Ascending aorta (tissue), 2 donors: Measurements from ENCODE around the gene FIZ1. TPM values are rescaled to one million over a fixed set of nuclear protein-coding genes. Genes with fewer than 3 reads are reported as not detected.

Source experiments
- DNase-seq, 2 donors: peaks; one replicate each; pipeline ENCODE4 v3.0.0-alpha.2; 2019; ENCODE audit warnings: low spot score in 2 of 2
- H3K27ac ChIP-seq, 2 donors: fragments of 200-600 bp; sonication (generic); one replicate each; pipeline ENCODE4 v1.5.1; 2016 to 2017; ENCODE audit warnings: mild to moderate bottlenecking in 1 of 2
- H3K27me3 ChIP-seq: fragments of 200-600 bp; sonication (generic); one replicate; pipeline ENCODE4 v1.5.1; 2017
- H3K36me3 ChIP-seq, 2 donors: fragments of 200-600 bp; sonication (generic); one replicate each; pipeline ENCODE4 v1.5.1; 2016
- H3K4me1 ChIP-seq, 2 donors: fragments of 200-600 bp; sonication (generic); one replicate each; pipeline ENCODE4 v1.5.1; 2016 to 2017; ENCODE audit warnings: mild to moderate bottlenecking in 1 of 2
- H3K4me3 ChIP-seq, 2 donors: fragments of 200-600 bp; sonication (generic); one replicate each; pipeline ENCODE4 v1.5.1; 2016 to 2017; ENCODE audit warnings: mild to moderate bottlenecking in 1 of 2
- H3K9me3 ChIP-seq, 2 donors: fragments of 200-600 bp; sonication (generic); one replicate each; pipeline ENCODE4 v1.5.1; 2016
- intact Hi-C: fragments of 100-400 bp; cut with DNase I; formaldehyde crosslinking; loops from one replicate; pipeline ENCODE4 v1.15.1; 2023
- total RNA-seq: library from RNA; depleted of rRNA; stranded (reverse); fragments of >200 nt; gene quantifications from one replicate; pipeline ENCODE4 v1.1.0, GENCODE V29; 2016
- TF ChIP-seq, protein P1 (sequence below), 3 experiments: fragments of 200-600 bp in 2 of 3; fragments of 450-650 bp in 1 of 3; sonication (generic) in 2 of 3; IDR thresholded peaks; one replicate each; pipeline ENCODE4 v1.5.1; 2016 to 2019; ENCODE audit warnings: antibody characterized with exemption in 3 of 3, mild to moderate bottlenecking in 1 of 3, moderate library complexity in 1 of 3

The FIZ1 gene
- total RNA-seq, 1 donor from 2014 or later, result 30.5 TPM

DNA sequence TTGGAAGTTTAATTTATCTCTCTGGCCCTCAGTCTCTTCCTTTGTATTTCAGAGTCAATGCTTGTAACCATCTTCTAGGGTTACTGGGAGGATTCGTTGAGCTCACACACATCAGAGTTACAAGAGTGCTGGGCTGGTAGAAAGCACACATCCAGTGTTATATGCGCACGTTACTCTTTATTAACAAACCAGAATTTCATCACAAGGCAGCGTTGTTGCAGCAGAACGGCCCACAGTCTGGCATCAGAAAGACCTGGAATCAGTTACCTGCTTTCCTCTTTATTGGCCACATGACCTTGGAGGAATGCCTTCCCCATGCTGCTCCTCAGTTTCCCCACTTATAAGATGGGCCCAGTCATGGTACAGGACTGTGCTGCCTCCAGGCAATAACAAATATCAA is 10.0 kb upstream of the FIZ1 start:
- H3K36me3 ChIP-seq, result peaks cover 3 to 18% of the 10 kb centered on the region in 2 donors
- H3K4me1 ChIP-seq, result peaks cover 2 to 12% of the 10 kb centered on the region in 2 donors
- TF ChIP-seq, protein P1, sequence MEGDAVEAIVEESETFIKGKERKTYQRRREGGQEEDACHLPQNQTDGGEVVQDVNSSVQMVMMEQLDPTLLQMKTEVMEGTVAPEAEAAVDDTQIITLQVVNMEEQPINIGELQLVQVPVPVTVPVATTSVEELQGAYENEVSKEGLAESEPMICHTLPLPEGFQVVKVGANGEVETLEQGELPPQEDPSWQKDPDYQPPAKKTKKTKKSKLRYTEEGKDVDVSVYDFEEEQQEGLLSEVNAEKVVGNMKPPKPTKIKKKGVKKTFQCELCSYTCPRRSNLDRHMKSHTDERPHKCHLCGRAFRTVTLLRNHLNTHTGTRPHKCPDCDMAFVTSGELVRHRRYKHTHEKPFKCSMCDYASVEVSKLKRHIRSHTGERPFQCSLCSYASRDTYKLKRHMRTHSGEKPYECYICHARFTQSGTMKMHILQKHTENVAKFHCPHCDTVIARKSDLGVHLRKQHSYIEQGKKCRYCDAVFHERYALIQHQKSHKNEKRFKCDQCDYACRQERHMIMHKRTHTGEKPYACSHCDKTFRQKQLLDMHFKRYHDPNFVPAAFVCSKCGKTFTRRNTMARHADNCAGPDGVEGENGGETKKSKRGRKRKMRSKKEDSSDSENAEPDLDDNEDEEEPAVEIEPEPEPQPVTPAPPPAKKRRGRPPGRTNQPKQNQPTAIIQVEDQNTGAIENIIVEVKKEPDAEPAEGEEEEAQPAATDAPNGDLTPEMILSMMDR (IDR thresholded peaks at IDR 0.05), result no peak
- no peaks in the 10 kb centered on the region for H3K9me3 ChIP-seq
- DNase-seq, result no peak
- no peak overlapping the region for H3K4me3 ChIP-seq
- H3K27me3 ChIP-seq, result no peaks in the 10 kb centered on the region
- no peak overlapping the region for H3K27ac ChIP-seq
- intact Hi-C loops, result loop anchor here (10.0 kb wide), 1 partner anchor 325 kb away; the partner anchor contains the start of genes BRSK1 and HSPBP1

DNA sequence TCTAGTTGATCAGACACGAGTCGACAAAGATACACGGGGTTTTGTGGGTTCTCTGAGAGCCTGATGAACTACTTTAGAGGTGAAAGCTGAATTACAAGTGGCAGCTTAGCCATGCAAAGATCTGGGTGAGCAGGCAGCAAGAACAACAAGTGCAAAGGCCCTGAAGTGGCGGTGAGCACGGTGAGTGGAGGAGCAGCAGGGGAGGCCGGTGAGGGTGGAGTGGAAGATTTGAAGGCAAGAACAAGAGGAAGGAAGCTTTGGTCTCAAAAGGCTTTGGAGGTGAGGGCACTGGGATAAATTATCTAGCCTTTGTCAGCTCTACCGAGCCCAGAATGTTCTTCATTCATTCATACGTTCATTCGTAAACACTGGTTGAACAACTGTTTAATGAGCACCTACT is 7.5 kb upstream of the FIZ1 start:
- H3K27me3 ChIP-seq, result no peaks in the 10 kb centered on the region
- H3K9me3 ChIP-seq, result no peaks in the 10 kb centered on the region
- DNase-seq, result no peak
- TF ChIP-seq, protein P1 (IDR thresholded peaks at IDR 0.05), result no peak
- peaks cover 0 to 17% of the 10 kb centered on the region in 2 donors for H3K36me3 ChIP-seq
- intact Hi-C loops, result loop anchor here (10.0 kb wide), 1 partner anchor 322 kb away; the partner anchor contains the start of genes BRSK1 and HSPBP1
- H3K4me1 ChIP-seq, result peaks cover 3 to 13% of the 10 kb centered on the region in 2 donors
- H3K4me3 ChIP-seq, result peak overlapping the region; percentile 91 to 93
- H3K27ac ChIP-seq, result peak overlapping the region; percentile 92 to 98

DNA sequence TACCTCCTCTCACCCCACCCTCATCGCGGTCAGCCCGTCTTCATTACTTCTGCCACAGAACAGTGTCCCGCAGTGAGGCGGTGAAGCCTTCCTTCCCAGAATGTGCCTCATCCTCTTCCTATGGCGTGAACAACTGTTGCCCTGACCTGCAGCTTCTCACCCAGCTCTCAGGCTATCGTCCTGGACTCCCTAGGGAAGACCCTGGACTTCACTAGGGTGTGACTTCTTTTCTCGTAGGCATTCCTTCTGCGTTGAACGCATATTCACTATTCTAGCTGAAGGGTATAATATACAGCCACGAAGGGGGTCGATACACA is 7.1 kb upstream of the FIZ1 start:
- H3K27ac ChIP-seq, result peak overlapping the region; percentile 92 to 98
- H3K9me3 ChIP-seq, result no peaks in the 10 kb centered on the region
- H3K36me3 ChIP-seq, result peaks cover 0 to 17% of the 10 kb centered on the region in 2 donors
- no peaks in the 10 kb centered on the region for H3K27me3 ChIP-seq
- no peak for DNase-seq
- peaks cover 3 to 13% of the 10 kb centered on the region in 2 donors for H3K4me1 ChIP-seq
- peak overlapping the region; percentile 91 to 93 for H3K4me3 ChIP-seq
- intact Hi-C loops, result loop anchor here (10.0 kb wide), 1 partner anchor 322 kb away; the partner anchor contains the start of genes BRSK1 and HSPBP1
- TF ChIP-seq, protein P1 (IDR thresholded peaks at IDR 0.05), result no peak

DNA sequence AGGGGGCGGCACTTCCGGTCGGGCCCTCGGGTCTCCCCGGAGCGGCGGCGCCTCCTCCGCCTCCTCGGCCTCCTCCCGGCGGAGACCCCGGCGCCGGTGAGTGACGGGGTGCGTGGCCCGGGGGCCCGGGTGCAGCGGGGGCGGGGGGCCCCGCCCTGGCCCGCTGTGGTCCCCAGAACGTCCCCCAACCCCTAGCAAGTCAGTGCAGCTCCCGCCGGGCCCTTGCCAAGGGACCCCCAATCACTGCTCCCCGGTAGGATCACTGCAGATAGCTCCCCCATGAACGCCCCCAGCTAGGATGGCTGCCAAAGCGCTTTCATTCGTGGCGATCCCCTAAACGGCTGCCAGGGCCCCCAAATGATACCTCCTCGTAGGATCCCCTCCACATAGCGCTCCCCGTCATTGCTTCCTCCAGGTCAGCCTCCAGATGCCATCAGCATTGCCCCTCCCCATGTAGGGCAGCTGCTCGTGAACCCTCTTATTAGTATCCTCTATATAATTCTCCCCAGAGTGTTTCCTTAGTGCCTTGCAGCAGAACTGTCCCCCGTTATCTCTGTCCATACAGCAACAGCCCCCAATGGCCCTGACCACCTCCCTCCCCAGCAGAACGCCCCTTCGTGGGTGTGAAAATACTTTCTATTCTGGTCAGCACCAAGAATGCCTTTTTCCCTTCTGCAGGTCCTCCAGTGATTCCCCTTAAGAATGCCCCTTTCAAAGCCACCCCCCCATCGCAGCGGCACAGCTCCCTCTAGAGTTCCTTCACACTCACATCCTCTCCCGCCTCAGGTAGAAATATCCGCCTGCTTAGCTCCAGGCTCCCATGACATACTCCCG is 6.5 kb upstream of the FIZ1 start, which contains the start of gene ZNF865:
Gene ZNF865, plus strand, starts transcription at position 11 of the 834 bp plus-strand sequence. CDS start 7,972 bp downstream, outside the sequence.
- peak within 1 kb of the TSS; percentile 91 to 93 for H3K4me3 ChIP-seq
- peaks cover 3 to 13% of the 10 kb centered on the region in 2 donors for H3K4me1 ChIP-seq
- TF ChIP-seq, protein P1 (IDR thresholded peaks at IDR 0.05), result peak; percentile 69 to 72 (median 70)
- H3K9me3 ChIP-seq, result no peaks in the 10 kb centered on the region
- H3K36me3 ChIP-seq, result peaks cover 0 to 17% of the 10 kb centered on the region in 2 donors
- peak in 1 of 2 donors; percentile 85 for DNase-seq
- no peaks in the 10 kb centered on the region for H3K27me3 ChIP-seq
- H3K27ac ChIP-seq, result peak within 1 kb of the TSS; percentile 92 to 98
- intact Hi-C loops, result loop anchor here (1.0 to 10.0 kb wide), 3 partner anchors 18 to 321 kb away; partner anchors contain the start of genes BRSK1, HSPBP1 and ZNF784

DNA sequence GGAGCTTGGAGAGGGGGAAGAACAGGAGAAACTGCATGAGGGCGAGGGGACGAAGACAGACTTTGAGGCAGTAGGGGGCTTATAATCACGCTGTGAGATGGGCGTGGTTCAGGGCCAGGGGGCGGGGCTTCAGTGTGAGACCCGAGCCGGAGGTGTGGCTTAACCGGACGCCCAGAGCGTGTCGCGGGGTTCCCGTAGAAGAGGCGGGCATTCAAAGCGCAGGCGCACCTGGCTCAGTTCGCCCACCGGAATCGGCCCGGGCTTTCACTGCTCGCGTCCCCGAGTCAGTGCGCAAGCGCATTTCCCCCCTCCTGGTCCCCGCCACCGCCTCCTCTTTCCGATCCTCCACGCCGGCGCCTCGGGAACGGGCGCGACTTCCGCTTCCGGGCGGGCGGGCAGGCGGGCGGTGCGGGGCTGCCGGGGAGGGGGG is 5.9 kb upstream of the FIZ1 start:
- peak overlapping the region; percentile 92 to 98 for H3K27ac ChIP-seq
- intact Hi-C loops, result loop anchor here (1.0 to 10.0 kb wide), 3 partner anchors 19 to 320 kb away; partner anchors contain the start of genes BRSK1, HSPBP1 and ZNF784
- TF ChIP-seq, protein P1 (IDR thresholded peaks at IDR 0.05), result no peak
- H3K4me3 ChIP-seq, result peak overlapping the region; percentile 91 to 93
- H3K27me3 ChIP-seq, result no peaks in the 10 kb centered on the region
- H3K36me3 ChIP-seq, result peaks cover 0 to 12% of the 10 kb centered on the region in 2 donors
- H3K9me3 ChIP-seq, result no peaks in the 10 kb centered on the region
- H3K4me1 ChIP-seq, result peaks cover 3 to 13% of the 10 kb centered on the region in 2 donors
- DNase-seq, result peak; percentile 89 to 98
